HCT116 (cell line): ENCODE measurements around the gene TMEM125. TPM values are rescaled to one million over a fixed set of nuclear protein-coding genes. Genes with fewer than 3 reads are reported as not detected.

Experiments
- ATAC-seq: fragments of 200-7000 bp; cut with Tn5 transposase; 2 replicates; pipeline ENCODE4 v1.9.1; 2020; ENCODE audit warnings: mild to moderate bottlenecking, moderate library complexity
- BruUV-seq: library from RNA; stranded (reverse); fragments of 400-500 nt; replicated peaks from 2 replicates; lab custom pipeline; 2021; lab: Mats Ljungman, UMichigan
- CTCF ChIA-PET: fragments of 300-600 bp; sonication (Branson Sonifier 250); formaldehyde crosslinking; loops from one replicate; lab custom pipeline; 2021; ENCODE audit warnings: antibody characterized with exemption; lab: Charles Lee
- POLR2A ChIA-PET: fragments of 300-600, 350-600 bp; sonication (Branson Sonifier 250); formaldehyde crosslinking; loops from one replicate; lab custom pipeline; 2021; ENCODE audit warnings: antibody characterized with exemption; lab: Charles Lee
- RAD21 ChIA-PET, 2 experiments: fragments of 300-600 bp; sonication (Branson Sonifier 250); formaldehyde crosslinking; loops; one replicate each; lab custom pipeline; 2023; ENCODE audit warnings: low total read pairs in 2 of 2; ENCODE audit not compliant: uncharacterized antibody in 2 of 2, unreplicated experiment in 2 of 2, low non-redundant PET in 1 of 2; lab: Charles Lee
- DNase-seq: peaks from one replicate; pipeline ENCODE4 v3.0.0-alpha.2; 2010; ENCODE audit warnings: low read depth, low spot score
- H2AFZ ChIP-seq: fragments of 200-600 bp; shearing (Covaris generic), sonication (generic); 2 replicates; pipeline ENCODE4 v1.6.1; 2017; ENCODE audit warnings: low read depth, mixed run types, mixed read lengths, antibody characterized with exemption, low read length; ENCODE audit not compliant: poor library complexity, severe bottlenecking
- H3K27ac ChIP-seq: 2 replicates; pipeline ENCODE4 v1.5.1; 2012; ENCODE audit warnings: low read depth, low read length
- H3K27me3 ChIP-seq: fragments of 200-600 bp; sonication (generic); 2 replicates; pipeline ENCODE4 v1.6.1; 2016; ENCODE audit warnings: mixed run types, low read length, mixed read lengths; ENCODE audit not compliant: insufficient read depth
- H3K36me3 ChIP-seq, 2 experiments: fragments of 200-500 bp in 1 of 2; fragments of 200-600 bp in 1 of 2; sonication (Bioruptor generic) in 1 of 2; sonication (generic) in 1 of 2; 2 replicates each; pipeline versions ENCODE4 v1.5.1 to v1.6.1; 2014 to 2016; ENCODE audit warnings: low read length in 2 of 2, inconsistent platforms in 1 of 2, mixed read lengths in 1 of 2, mixed run types in 1 of 2; ENCODE audit not compliant: insufficient read depth in 2 of 2, control insufficient read depth in 1 of 2
- H3K4me1 ChIP-seq, 2 experiments: fragments of 200-600 bp in 1 of 2; sonication (generic) in 1 of 2; 2 replicates each; pipeline versions ENCODE4 v1.5.1 to v1.6.1; 2012 to 2017; ENCODE audit warnings: low read length in 2 of 2, inconsistent platforms in 1 of 2, mild to moderate bottlenecking in 1 of 2, mixed read lengths in 1 of 2, mixed run types in 1 of 2, moderate library complexity in 1 of 2; ENCODE audit not compliant: insufficient read depth in 2 of 2, control insufficient read depth in 1 of 2
- H3K4me2 ChIP-seq: fragments of 200-600 bp; sonication (generic); 2 replicates; pipeline ENCODE4 v1.6.1; 2017; ENCODE audit warnings: mixed run types, low read length, mixed read lengths
- H3K4me3 ChIP-seq, 2 experiments: fragments of 200-600 bp in 1 of 2; sonication (generic) in 1 of 2; replicated peaks in 1 of 2; 2 replicates each; pipeline ENCODE4 v1.5.1; 2011 to 2016; ENCODE audit warnings: low read length in 2 of 2, control low read depth in 1 of 2, low read depth in 1 of 2, mild to moderate bottlenecking in 1 of 2, mixed read lengths in 1 of 2, mixed run types in 1 of 2
- H3K79me2 ChIP-seq: fragments of 200-600 bp; sonication (generic); 2 replicates; pipeline ENCODE4 v1.6.1; 2017; ENCODE audit warnings: mild to moderate bottlenecking, mixed run types, low read length, moderate library complexity, mixed read lengths; ENCODE audit not compliant: insufficient read depth
- H3K9ac ChIP-seq: fragments of 200-600 bp; sonication (generic); 2 replicates; pipeline ENCODE4 v1.6.1; 2016; ENCODE audit warnings: low read length, mixed read lengths
- H3K9me2 ChIP-seq: fragments of 200-600 bp; sonication (generic), shearing (Covaris generic); 2 replicates; pipeline ENCODE4 v1.6.1; 2017; ENCODE audit warnings: mixed run types, mild to moderate bottlenecking, moderate library complexity; ENCODE audit not compliant: insufficient read depth
- H3K9me3 ChIP-seq, 2 experiments: fragments of 200-500 bp in 1 of 2; fragments of 200-600 bp in 1 of 2; sonication (Bioruptor generic) in 1 of 2; sonication (generic) in 1 of 2; 2 replicates each; pipeline ENCODE4 v1.6.1; 2014 to 2017; ENCODE audit warnings: low read length in 2 of 2, mixed read lengths in 2 of 2, inconsistent platforms in 1 of 2, low read depth in 1 of 2, mild to moderate bottlenecking in 1 of 2, mixed run types in 1 of 2, moderate library complexity in 1 of 2; ENCODE audit not compliant: control insufficient read depth in 1 of 2, insufficient read depth in 1 of 2
- H4K20me1 ChIP-seq: fragments of 200-600 bp; sonication (generic), shearing (Covaris generic); 2 replicates; pipeline ENCODE4 v1.6.1; 2017; ENCODE audit warnings: mixed run types, mild to moderate bottlenecking, moderate library complexity; ENCODE audit not compliant: insufficient read depth
- ATF3 ChIP-seq: IDR thresholded peaks from 2 replicates; pipeline ENCODE4 v1.6.1; 2012
- CTCF ChIP-seq, 3 experiments: fragments of 200-600 bp in 1 of 3; sonication (generic) in 1 of 3; IDR thresholded peaks in 2 of 3; conservative IDR thresholded peaks in 1 of 3; 2 replicates each; pipeline ENCODE4 v1.5.1; 2012 to 2017; ENCODE audit warnings: low read depth in 2 of 3, low read length in 2 of 3, antibody characterized with exemption in 1 of 3, borderline replicate concordance in 1 of 3, control low read depth in 1 of 3, mild to moderate bottlenecking in 1 of 3, mixed read lengths in 1 of 3, mixed run types in 1 of 3, moderate library complexity in 1 of 3; ENCODE audit not compliant: insufficient read depth in 1 of 3
- FOSL1 ChIP-seq: IDR thresholded peaks from 2 replicates; pipeline ENCODE4 v1.6.1; 2012; ENCODE audit warnings: low read depth
- JUND ChIP-seq: IDR thresholded peaks from 2 replicates; pipeline ENCODE4 v1.6.1; 2012
- MAX ChIP-seq: IDR thresholded peaks from 2 replicates; pipeline ENCODE4 v1.6.1; 2012
- POLR2AphosphoS5 ChIP-seq: IDR thresholded peaks from 2 replicates; pipeline ENCODE4 v1.6.1; 2011; ENCODE audit warnings: mild to moderate bottlenecking, low read depth, low read length, moderate library complexity
- RAD21 ChIP-seq: IDR thresholded peaks from 2 replicates; pipeline ENCODE4 v1.6.1; 2012; ENCODE audit warnings: low read depth, mild to moderate bottlenecking
- SRF ChIP-seq: IDR thresholded peaks from 2 replicates; pipeline ENCODE4 v1.6.1; 2012; ENCODE audit warnings: low read depth
- YY1 ChIP-seq: IDR thresholded peaks from 2 replicates; pipeline ENCODE4 v1.6.1; 2011; ENCODE audit warnings: low read length, low read depth, moderate library complexity, mild to moderate bottlenecking; ENCODE audit not compliant: insufficient replicate concordance; ENCODE audit errors: extremely low read depth
- ZNF274 ChIP-seq: fragments of 200-500 bp; sonication (Bioruptor generic); IDR thresholded peaks from 2 replicates; pipeline ENCODE4 v1.6.1; 2014; ENCODE audit warnings: mild to moderate bottlenecking, low read depth, low read length, inconsistent platforms
- intact Hi-C: fragments of 100-400 bp; cut with micrococcal nuclease; formaldehyde crosslinking; loops from 2 replicates; pipeline ENCODE4 v1.10.0; 2022
- total RNA-seq: library from RNA; stranded (reverse); gene quantifications from one replicate; pipeline ENCODE4 v1.2.1, GENCODE V29; 2021; ENCODE audit not compliant: unreplicated experiment

TMEM125 gene
- total RNA-seq, 1 experiment from 2014 or later, result 13.9 TPM

GRCh38 chr1:43284065-43284464, 14.3 kb downstream of the TMEM125 start:
- H2AFZ ChIP-seq, result no peak overlapping the region
- H3K4me1 ChIP-seq, result peaks cover 14 to 27% of the 10 kb centered on the region in 2 experiments; a peak in 3 of 4 replicates
- H3K9me3 ChIP-seq, result no peaks in the 10 kb centered on the region
- no peaks in the 10 kb centered on the region for H3K9me2 ChIP-seq
- ChIA-PET RAD21 (no interaction called here), POLR2A (interaction anchor here (1.1 kb wide), 1 partner anchor 74 kb away, joined by 5 read pairs; the partner anchor contains the start of gene CDC20), CTCF (no interaction called here)
- intact Hi-C loops, result no loop called here
- peak in 1 of 3 experiments; percentile 27; a peak in 1 of 6 replicates for TF ChIP-seq CTCF (IDR thresholded peaks at IDR 0.05 in 2 of 3, conservative IDR thresholded peaks at IDR 0.05 in 1 of 3; ENCODE audit: borderline replicate concordance in 1 of 3, insufficient read depth in 1 of 3, low read depth in 2 of 3, low read length in 2 of 3)
- no peak for TF ChIP-seq YY1
- no peak overlapping the region for H3K9ac ChIP-seq
- 0 out of 4 replicates have a peak, but pooled peaks cover 0 to 2% of the 10 kb centered on the region in 2 experiments for H3K36me3 ChIP-seq
- no peak overlapping the region for H3K4me3 ChIP-seq
- no peak for DNase-seq
- peak overlapping the region; percentile 4; the same call in 1 of the 2 replicates for H3K4me2 ChIP-seq
- BruUV-seq, result no TSS peak
- 0 out of 2 replicates have a peak, but pooled peaks cover 3% of the 10 kb centered on the region for H3K27me3 ChIP-seq
- no peaks in the 10 kb centered on the region for H4K20me1 ChIP-seq
- no peaks in the 10 kb centered on the region for H3K79me2 ChIP-seq
- no peak overlapping the region for H3K27ac ChIP-seq
- no peak for ATAC-seq

- intact Hi-C loops, result no loop called here
- Histone ChIP-seq H3K36me3 (0 out of 4 replicates have a peak, but pooled peaks cover 0 to 2% of the 10 kb centered on the region in 2 experiments), H3K9ac (peak overlapping the region; percentile 56), H3K4me3 (peak overlapping the region; percentile 70 to 72), H3K27ac (peak overlapping the region; percentile 55; the same call in 1 of the 2 replicates), H4K20me1 (no peaks in the 10 kb centered on the region), H3K9me2 (no peaks in the 10 kb centered on the region), H2AFZ (no peak overlapping the region), H3K4me1 (peaks cover 14 to 27% of the 10 kb centered on the region in 2 experiments; a peak in 3 of 4 replicates), H3K4me2 (peak overlapping the region; percentile 89), H3K79me2 (no peaks in the 10 kb centered on the region), H3K27me3 (0 out of 2 replicates have a peak, but pooled peaks cover 3% of the 10 kb centered on the region), H3K9me3 (no peaks in the 10 kb centered on the region)
- ChIA-PET CTCF (interaction anchor here (0.8 to 1.6 kb wide), 5 partner anchors 9 to 130 kb away, joined by 4 to 15 read pairs (median 8); partner anchors contain the start of gene CDC20), POLR2A (interaction anchor here (1.1 to 1.5 kb wide), 3 partner anchors 10 to 74 kb away, joined by 5 to 12 read pairs (median 10); partner anchors contain the start of gene CDC20), RAD21 (interaction anchor here in 1 of 2 experiments (1.5 kb wide), 1 partner anchor 74 kb away, joined by 4 read pairs; the partner anchor contains the start of gene CDC20)
- no peak for DNase-seq
- TF ChIP-seq SRF, result no peak
- no peak for TF ChIP-seq POLR2AphosphoS5
- TF ChIP-seq JUND, result no peak
- no peak for TF ChIP-seq FOSL1
- no peak for TF ChIP-seq ZNF274
- TF ChIP-seq MAX, result no peak
- TF ChIP-seq RAD21, result no peak
- no peak for TF ChIP-seq ATF3
- no peak for TF ChIP-seq YY1
- ATAC-seq, result no peak
- BruUV-seq, result no TSS peak
These were observed 14.8 kb downstream of the TMEM125 start for GRCh38 chr1:43284546-43285110.
